Trophoblast cell (in vitro differentiated cells and primary cell): ENCODE measurements around the gene MIA2.
"Not testable (repeated sequence)": the region's sequence is repeated elsewhere in the genome, so short reads cannot be mapped to it uniquely, and the experiment has no call there.

Experiments
- DNase-seq, 2 donors: peaks; one replicate each; pipeline ENCODE4 v3.0.0-alpha.2; 2016
- H2AFZ ChIP-seq: 2 replicates; pipeline ENCODE4 v1.6.1; 2013; ENCODE audit warnings: low read length, moderate library complexity, mild to moderate bottlenecking; ENCODE audit not compliant: insufficient read depth, poor library complexity
- H2AK5ac ChIP-seq: 2 replicates; pipeline ENCODE4 v1.6.1; 2013; ENCODE audit warnings: mild to moderate bottlenecking, low read length
- H2BK120ac ChIP-seq: 2 replicates; pipeline ENCODE4 v1.6.1; 2013; ENCODE audit warnings: low read length, mild to moderate bottlenecking, moderate library complexity; ENCODE audit not compliant: insufficient read depth, poor library complexity
- H2BK12ac ChIP-seq: 2 replicates; pipeline ENCODE4 v1.6.1; 2013; ENCODE audit warnings: mild to moderate bottlenecking, low read length, moderate library complexity
- H2BK5ac ChIP-seq: 2 replicates; pipeline ENCODE4 v1.6.1; 2013; ENCODE audit warnings: low read length, low read depth, moderate library complexity, mild to moderate bottlenecking; ENCODE audit not compliant: poor library complexity
- H3K14ac ChIP-seq: 2 replicates; pipeline ENCODE4 v1.6.1; 2013; ENCODE audit warnings: mild to moderate bottlenecking, low read length
- H3K18ac ChIP-seq: 2 replicates; pipeline ENCODE4 v1.6.1; 2013; ENCODE audit warnings: mild to moderate bottlenecking, low read length
- H3K23ac ChIP-seq: 2 replicates; pipeline ENCODE4 v1.6.1; 2013; ENCODE audit warnings: low read length
- H3K27ac ChIP-seq: 2 replicates; pipeline ENCODE4 v1.5.1; 2013; ENCODE audit warnings: low read depth, mild to moderate bottlenecking, inconsistent platforms, low read length, moderate library complexity
- H3K27me3 ChIP-seq: 2 replicates; pipeline ENCODE4 v1.6.1; 2013; ENCODE audit warnings: inconsistent platforms, mild to moderate bottlenecking, low read length, moderate library complexity; ENCODE audit not compliant: insufficient read depth
- H3K36me3 ChIP-seq, 2 experiments: 1 replicate in 1 of 2; 2 replicates in 1 of 2; pipeline ENCODE4 v1.6.1; 2013; ENCODE audit warnings: low read length in 2 of 2, mild to moderate bottlenecking in 2 of 2, moderate library complexity in 1 of 2; ENCODE audit not compliant: insufficient read depth in 2 of 2, control insufficient read depth in 1 of 2
- H3K4ac ChIP-seq: 2 replicates; pipeline ENCODE4 v1.6.1; 2013; ENCODE audit warnings: low read depth, mild to moderate bottlenecking, low read length, moderate library complexity
- H3K4me1 ChIP-seq, 2 experiments: 1 replicate in 1 of 2; 2 replicates in 1 of 2; pipeline ENCODE4 v1.6.1; 2013; ENCODE audit warnings: low read length in 2 of 2, mild to moderate bottlenecking in 2 of 2, moderate library complexity in 1 of 2; ENCODE audit not compliant: insufficient read depth in 2 of 2, control insufficient read depth in 1 of 2
- H3K4me2 ChIP-seq: 2 replicates; pipeline ENCODE4 v1.6.1; 2013; ENCODE audit warnings: inconsistent platforms, mild to moderate bottlenecking, low read length, moderate library complexity
- H3K4me3 ChIP-seq: 2 replicates; pipeline ENCODE4 v1.5.1; 2013; ENCODE audit warnings: mild to moderate bottlenecking, low read depth, low read length, inconsistent platforms
- H3K79me1 ChIP-seq: one replicate; pipeline ENCODE4 v1.6.1; 2013; ENCODE audit warnings: low read length
- H3K79me2 ChIP-seq: 2 replicates; pipeline ENCODE4 v1.6.1; 2013; ENCODE audit warnings: low read length, mild to moderate bottlenecking; ENCODE audit not compliant: control insufficient read depth, insufficient read depth, poor library complexity
- H3K9ac ChIP-seq: 2 replicates; pipeline ENCODE4 v1.6.1; 2013; ENCODE audit warnings: mild to moderate bottlenecking, low read length
- H3K9me3 ChIP-seq: 2 replicates; pipeline ENCODE4 v1.6.1; 2013; ENCODE audit warnings: low read depth, mild to moderate bottlenecking, control low read depth, inconsistent platforms, low read length; ENCODE audit not compliant: insufficient read depth
- H4K12ac ChIP-seq: 2 replicates; pipeline ENCODE4 v1.6.1; 2013; ENCODE audit warnings: low read depth, mild to moderate bottlenecking, low read length, moderate library complexity
- H4K8ac ChIP-seq: 2 replicates; pipeline ENCODE4 v1.6.1; 2013; ENCODE audit warnings: low read depth, mild to moderate bottlenecking, low read length, moderate library complexity
- H4K91ac ChIP-seq: one replicate; pipeline ENCODE4 v1.6.1; 2013; ENCODE audit warnings: low read depth, mild to moderate bottlenecking, low read length, moderate library complexity
- WGBS: extraction: QIAGEN DNeasy Blood & Tissue Kit; methylation state at CpG from one replicate; pipeline ENCODE4 v1.1.7; 2013; ENCODE audit warnings: missing lambda C conversion rate; ENCODE audit not compliant: insufficient read length, insufficient coverage; ENCODE audit errors: extremely low coverage; 5-methylcytosine and 5-hydroxymethylcytosine counted together

Gene MIA2

GRCh38 chr14:39279515-39279914 is 45.8 kb downstream of the MIA2 start:
- Histone ChIP-seq H3K27me3 (no peaks in the 10 kb centered on the region), H3K4ac (no peak overlapping the region), H3K23ac (no peak overlapping the region), H3K27ac (no peak overlapping the region), H3K4me3 (no peak overlapping the region), H3K18ac (no peak overlapping the region), H2BK5ac (no peak overlapping the region), H4K91ac (no peak overlapping the region), H3K4me2 (no peak overlapping the region), H4K8ac (no peak overlapping the region), H3K4me1 (peaks cover 0 to 4% of the 10 kb centered on the region in 2 experiments), H2AK5ac (no peak overlapping the region), H3K79me1 (peaks cover 1% of the 10 kb centered on the region), H3K9me3 (no peaks in the 10 kb centered on the region), H3K79me2 (peaks cover 3% of the 10 kb centered on the region), H3K9ac (no peak overlapping the region), H2BK12ac (no peak overlapping the region), H3K14ac (no peak overlapping the region), H2AFZ (no peak overlapping the region), H4K12ac (no peak overlapping the region), H3K36me3 (peaks cover 3 to 6% of the 10 kb centered on the region in 2 experiments), H2BK120ac (no peak overlapping the region)
- no CpG with 5 or more reads among the region's 3 CpGs for WGBS
- DNase-seq = no peak

DNA sequence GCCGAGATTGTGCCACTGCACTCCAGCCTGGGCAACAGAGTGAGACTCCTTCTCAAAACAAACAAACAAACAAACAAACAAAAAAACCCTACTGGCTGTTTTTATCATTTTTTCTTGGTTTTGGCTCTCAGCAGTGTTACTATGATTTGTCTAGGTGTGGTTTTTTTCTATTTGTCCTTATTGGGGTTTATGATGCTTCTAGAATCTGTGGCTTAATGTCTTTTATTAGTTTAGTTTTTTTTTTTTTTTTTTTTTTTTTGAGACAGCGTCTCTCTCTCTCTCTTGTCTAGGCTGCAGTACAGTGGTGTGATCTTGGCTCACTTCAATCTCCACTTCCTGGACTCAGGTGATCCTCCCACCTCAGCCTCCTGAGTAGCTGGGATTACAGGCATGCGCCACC is 47.0 kb downstream of the MIA2 start:
- not testable (repeated sequence) for H4K8ac ChIP-seq

GRCh38 chr14:39289523-39289922 is 55.8 kb downstream of the MIA2 start:
- Histone ChIP-seq H4K12ac (no peak overlapping the region), H3K79me1 (no peaks in the 10 kb centered on the region), H3K18ac (no peak overlapping the region), H3K27me3 (no peaks in the 10 kb centered on the region), H3K23ac (no peak overlapping the region), H3K27ac (no peak overlapping the region), H3K4me2 (no peak overlapping the region), H4K8ac (no peak overlapping the region), H4K91ac (no peak overlapping the region), H3K36me3 (peaks cover 7 to 10% of the 10 kb centered on the region in 2 experiments), H2AK5ac (no peak overlapping the region), H2BK5ac (no peak overlapping the region), H3K4ac (no peak overlapping the region), H2BK120ac (no peak overlapping the region), H3K14ac (no peak overlapping the region), H3K4me1 (no peaks in the 10 kb centered on the region), H3K9ac (no peak overlapping the region), H2AFZ (no peak overlapping the region), H3K9me3 (peaks cover 2% of the 10 kb centered on the region), H2BK12ac (no peak overlapping the region), H3K4me3 (no peak overlapping the region), H3K79me2 (no peaks in the 10 kb centered on the region)
- no peak for DNase-seq
- WGBS = no CpG with 5 or more reads among the region's 1 CpG

More for the DNA sequence above, 47.0 kb downstream of the MIA2 start:
- not testable (repeated sequence) for H3K14ac ChIP-seq, H3K27me3 ChIP-seq, H3K9ac ChIP-seq, H3K27ac ChIP-seq, H2AK5ac ChIP-seq, H3K9me3 ChIP-seq, H3K4me2 ChIP-seq, H3K4me3 ChIP-seq, H2BK12ac ChIP-seq, H4K12ac ChIP-seq, H3K23ac ChIP-seq, DNase-seq, H3K4me1 ChIP-seq, H3K79me1 ChIP-seq, H2BK5ac ChIP-seq, H3K79me2 ChIP-seq, H3K18ac ChIP-seq, H3K36me3 ChIP-seq, H3K4ac ChIP-seq, H2BK120ac ChIP-seq, H4K91ac ChIP-seq, H2AFZ ChIP-seq
- WGBS = no CpG with 5 or more reads among the region's 3 CpGs

- Histone ChIP-seq H3K36me3 (peaks cover 6 to 8% of the 10 kb centered on the region in 2 experiments), H4K8ac (no peak overlapping the region), H3K4me3 (no peak overlapping the region), H2BK12ac (no peak overlapping the region), H3K27me3 (no peaks in the 10 kb centered on the region), H3K9me3 (peaks cover 2% of the 10 kb centered on the region), H3K23ac (no peak overlapping the region), H4K12ac (no peak overlapping the region), H3K4ac (no peak overlapping the region), H3K9ac (no peak overlapping the region), H3K79me2 (no peaks in the 10 kb centered on the region), H2AK5ac (no peak overlapping the region), H3K27ac (no peak overlapping the region), H3K14ac (no peak overlapping the region), H3K4me1 (no peaks in the 10 kb centered on the region), H3K4me2 (no peak overlapping the region), H2BK5ac (no peak overlapping the region), H2AFZ (no peak overlapping the region), H3K79me1 (no peaks in the 10 kb centered on the region), H4K91ac (no peak overlapping the region), H3K18ac (no peak overlapping the region), H2BK120ac (no peak overlapping the region)
- DNase-seq = no peak
- no CpG with 5 or more reads among the region's 4 CpGs for WGBS
Observed at GRCh38 chr14:39291701-39292100, 58.0 kb downstream of the MIA2 start.
